GM19455 (cell line): ENCODE results near the gene FDX2.
A peak's percentile ranks its signal among the peaks of the same experiment; 100 is the strongest.
"Not testable (repeated sequence)": the region's sequence is repeated elsewhere in the genome, so short reads cannot be mapped to it uniquely, and the experiment has no call there.

Experiments
- ATAC-seq: cut with Tn5 transposase; IDR thresholded peaks from one replicate; pipeline ENCODE4 v1.9.1; 2021; ENCODE audit not compliant: unreplicated experiment

The FDX2 gene

DNA sequence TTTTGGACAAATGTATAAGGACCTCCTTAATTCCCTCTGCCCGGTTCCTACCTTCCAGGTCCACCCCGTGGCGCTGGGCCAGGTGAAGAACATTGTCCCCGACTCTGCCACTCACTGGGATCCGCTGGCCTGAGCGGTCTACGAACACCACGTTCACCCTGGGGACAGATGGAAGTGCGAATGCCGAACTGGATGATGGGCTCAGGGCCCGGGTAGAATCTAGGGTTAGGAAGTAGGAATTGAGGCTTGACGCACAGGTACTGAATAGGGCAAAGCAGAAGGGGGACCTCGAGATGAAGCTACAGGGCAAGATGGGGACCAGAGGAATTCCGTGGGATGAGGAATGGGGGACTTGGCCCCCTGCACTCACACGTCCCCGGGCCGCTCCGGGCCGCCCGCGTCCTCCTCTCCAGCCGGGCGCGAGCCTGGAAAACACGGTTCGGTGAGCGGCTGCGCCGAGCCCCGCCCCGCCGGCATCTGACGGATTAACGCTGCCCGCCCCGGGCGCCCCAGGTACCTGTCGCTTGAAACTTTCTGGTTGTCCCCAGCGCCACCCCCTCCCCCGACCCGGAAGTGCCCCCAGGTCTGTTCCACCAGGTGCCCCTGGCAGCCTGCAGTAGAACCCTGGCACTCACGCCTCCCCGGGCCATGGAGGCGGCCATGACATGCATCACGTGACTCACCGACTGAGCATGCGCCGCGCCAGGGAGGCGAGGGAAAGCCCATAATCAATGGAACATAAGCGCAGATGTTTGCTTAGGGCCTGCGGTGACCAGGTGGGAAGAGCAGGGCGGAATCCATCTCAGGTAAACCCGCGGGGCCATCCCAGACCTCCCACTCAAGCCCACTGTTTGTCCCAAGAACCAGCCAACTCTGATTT is at the start of gene FDX2:
TSS of gene FDX2 (minus strand) at position 681 of the 880 bp plus-strand sequence. CDS start at position 662, 19 bp downstream.
- ATAC-seq: peak; percentile 57

DNA sequence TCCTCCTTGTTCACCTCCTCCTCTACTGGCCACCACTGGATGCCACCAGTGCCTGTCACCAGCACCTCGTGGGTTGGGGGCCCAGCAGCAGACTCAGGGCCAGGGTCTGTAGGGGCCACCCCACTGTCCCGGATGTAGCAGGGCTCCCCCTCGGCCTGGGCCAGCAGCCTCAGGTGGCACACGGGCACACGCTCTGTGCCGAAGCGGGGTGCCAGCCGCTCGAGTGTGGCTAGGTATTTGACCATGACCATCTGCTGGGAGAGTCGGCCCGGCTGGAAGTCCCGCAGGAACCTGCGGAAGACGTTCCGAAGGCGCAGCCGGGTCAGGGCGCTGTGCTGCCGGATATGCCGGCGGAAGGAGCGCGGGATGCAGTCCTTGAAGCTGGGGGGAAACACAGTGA is 49.7 kb upstream of the FDX2 start:
- no peak for ATAC-seq

DNA sequence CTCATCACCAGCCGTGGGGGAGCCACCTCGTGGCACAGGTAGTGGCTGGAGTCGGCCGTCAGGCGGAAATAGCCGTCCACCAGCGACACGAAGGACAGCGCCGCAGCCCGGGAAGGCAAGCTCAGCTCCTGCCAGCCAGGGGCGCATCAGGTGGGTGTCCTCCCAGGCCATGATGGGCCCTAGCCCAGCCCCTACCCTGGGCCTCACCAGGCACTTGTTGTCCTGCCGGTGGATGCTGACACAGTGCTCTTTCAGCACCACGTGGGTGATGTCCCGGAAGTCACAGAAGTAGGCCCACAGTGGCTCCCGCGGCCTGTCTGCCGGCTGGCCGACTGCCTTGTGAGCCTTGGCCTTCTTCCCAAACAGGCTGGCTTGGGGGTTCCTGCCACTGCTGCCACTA is 48.8 kb upstream of the FDX2 start:
- no peak for ATAC-seq

DNA sequence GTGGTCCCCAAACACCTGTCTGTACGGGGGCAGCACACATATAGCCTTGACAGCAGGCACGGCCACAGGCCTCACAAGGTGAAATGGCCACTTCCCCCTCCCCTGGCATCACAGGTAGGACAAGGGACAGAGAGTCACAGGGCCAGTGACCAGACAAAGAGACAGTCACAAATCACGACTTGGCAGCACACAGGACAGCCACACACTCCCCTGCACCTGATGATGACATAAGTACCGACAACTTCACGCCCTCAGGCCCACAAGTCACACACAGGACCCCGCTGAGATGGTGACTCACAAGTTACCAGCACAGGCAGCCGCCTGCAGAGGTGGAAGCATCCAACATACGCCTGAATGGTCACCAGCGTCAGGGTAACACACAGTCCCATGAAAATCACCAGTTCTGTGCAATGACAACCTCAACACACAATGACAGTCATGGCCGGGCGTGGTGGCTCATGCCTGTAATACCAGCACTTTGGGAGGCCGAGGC is 48.0 kb upstream of the FDX2 start:
- ATAC-seq: no peak

DNA sequence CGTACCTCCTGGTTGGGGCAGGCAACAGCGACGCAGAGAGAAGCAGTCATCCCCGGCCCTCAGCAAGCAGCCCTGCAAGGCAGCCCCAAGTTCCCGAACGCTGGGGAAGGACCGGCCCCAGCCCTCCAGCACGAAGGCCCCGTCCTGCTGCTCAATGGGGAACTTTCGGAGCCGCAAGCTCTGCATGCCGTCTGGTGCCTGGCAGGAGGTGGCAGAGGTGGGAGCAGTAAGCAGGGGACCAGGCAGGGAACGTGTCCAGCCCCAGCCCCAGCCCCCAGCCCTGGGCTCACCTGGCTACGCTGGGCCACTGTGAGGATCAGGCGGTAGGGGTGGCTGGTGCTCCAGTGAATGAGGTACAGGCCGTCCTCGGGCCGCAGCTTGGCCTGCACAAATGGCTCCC is 46.4 kb upstream of the FDX2 start:
- ATAC-seq: no peak

DNA sequence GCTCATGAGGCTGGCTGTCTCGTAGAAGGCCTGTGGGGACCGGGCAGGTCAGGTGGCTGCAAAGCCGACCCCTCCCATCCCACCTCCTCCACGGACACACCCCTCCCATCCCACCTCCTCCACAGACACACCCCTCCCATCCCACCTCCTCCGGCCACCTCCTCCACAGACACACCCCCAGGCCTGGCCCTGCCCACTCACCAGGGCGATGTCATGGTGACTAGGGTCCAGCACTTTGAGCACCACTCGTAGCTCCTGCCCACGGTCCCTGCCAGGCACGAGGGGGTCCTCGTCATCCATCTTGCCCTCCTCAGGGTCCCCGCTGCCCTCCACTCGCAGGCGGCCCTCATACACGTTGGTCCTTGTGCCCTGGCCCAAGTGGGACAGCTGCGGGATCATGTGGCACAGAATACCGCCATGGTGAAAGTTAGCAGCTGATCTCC is 45.8 kb upstream of the FDX2 start:
- ATAC-seq: no peak

DNA sequence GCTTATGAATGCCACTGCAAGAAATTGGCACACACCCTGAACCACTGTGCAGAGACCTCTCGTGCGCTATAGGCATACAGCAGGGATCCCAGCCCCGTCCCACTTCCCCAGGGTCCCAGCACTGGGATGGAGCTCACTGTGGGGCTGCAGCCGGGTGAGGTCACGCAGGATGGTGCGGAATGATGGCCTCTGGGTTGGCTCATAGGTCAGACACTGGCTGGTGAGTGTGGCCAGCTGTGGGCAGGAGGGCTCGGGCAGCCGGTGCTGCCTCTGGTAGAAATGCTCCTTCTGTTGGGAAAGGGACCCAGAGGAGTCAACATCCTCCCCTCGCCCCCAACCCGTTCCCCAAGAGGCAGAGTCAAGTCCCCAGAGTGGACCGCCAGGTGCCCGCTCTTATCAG is 40.6 kb upstream of the FDX2 start:
- ATAC-seq: no peak

DNA sequence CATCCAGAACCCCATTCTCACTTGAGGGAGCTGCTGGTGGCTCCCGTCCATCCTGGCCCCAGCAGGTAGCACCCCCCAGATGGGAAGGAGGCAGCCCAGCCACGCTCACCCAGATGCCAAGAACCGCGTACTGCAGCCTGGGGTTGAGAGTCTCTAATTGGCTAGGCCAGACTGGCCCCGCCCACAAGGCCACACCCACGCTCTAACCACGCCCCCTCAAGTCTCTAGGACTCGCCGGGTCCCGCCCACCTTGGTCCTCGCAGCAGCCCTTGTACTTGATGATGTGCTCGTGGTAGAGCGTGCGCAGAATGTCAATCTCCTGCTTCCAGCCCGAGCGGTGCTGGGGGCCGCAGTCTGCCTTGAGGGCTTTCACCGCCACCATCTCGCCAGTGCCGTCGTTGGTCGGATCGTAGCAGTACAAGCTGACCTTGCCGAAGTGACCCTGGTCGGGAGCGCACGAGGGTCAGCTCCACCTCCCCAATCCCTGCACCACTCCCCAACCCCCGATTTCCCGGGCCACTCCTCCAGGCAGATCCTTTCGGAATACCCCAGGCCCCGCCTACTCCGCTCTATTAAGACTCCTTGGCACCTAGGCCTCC is 38.1 kb upstream of the FDX2 start:
- no peak for ATAC-seq

DNA sequence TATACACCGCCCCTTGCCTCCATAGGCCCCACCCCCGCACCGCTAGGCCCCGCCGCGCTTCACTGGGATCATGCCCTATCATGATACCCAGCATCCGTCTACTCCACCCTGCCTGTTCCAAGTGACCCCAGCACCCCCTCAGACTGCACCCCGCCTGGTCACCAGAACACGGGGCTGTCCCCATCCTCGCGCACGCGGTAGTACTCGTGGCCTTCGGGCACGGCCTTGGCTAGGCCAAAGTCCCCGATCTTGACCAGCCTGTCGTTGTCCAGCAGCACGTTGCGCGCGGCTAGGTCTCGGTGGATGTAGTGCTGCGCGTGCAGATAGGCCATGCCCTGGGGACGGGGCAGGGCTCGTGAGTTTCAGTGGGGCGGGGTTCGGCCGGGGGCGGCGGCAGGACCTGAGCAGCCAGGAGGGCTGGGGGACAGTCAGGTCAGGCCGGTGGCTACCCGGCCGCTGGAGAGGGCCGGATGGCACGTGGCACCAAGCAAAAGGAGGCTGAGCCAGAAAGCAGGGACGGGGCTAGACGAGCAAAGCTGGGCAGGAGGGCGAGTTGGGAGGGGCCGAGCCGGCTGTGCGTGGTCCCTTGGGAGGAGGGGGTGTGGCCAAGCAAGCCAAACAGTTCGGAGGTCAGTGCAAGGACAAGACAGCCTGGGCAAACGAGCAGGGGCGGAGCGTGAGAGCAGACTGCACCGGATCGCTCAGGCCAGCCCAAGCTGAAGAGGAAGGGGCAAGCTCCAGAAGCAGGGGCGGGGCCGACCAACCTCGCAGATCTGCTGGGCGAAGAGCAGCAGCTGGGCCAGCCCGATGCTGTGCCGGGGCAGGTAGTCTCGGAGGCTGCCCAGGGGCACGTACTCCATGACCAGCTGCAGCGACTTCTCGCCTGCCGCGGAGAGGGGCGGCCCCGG is 37.2 kb upstream of the FDX2 start:
- no peak for ATAC-seq

DNA sequence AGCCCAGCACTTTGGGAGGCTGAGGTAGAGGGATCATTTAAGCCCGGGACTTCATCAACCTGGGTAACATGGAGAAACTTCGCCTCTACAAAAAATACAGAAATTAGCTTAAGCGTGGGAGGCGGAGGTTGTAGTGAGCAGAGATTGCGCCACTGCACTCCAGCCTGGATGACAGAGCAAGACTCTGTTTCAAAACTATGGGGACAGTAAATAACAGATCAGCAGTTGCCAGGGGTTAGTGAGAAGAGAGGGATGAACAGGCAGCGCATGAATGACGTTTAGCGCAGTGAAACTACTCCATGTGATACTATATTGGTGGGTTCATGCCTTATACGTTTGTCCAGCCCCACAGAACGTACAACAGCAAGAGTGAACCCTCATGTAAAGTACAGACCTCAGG is 30.7 kb upstream of the FDX2 start:
- ATAC-seq: no peak

DNA sequence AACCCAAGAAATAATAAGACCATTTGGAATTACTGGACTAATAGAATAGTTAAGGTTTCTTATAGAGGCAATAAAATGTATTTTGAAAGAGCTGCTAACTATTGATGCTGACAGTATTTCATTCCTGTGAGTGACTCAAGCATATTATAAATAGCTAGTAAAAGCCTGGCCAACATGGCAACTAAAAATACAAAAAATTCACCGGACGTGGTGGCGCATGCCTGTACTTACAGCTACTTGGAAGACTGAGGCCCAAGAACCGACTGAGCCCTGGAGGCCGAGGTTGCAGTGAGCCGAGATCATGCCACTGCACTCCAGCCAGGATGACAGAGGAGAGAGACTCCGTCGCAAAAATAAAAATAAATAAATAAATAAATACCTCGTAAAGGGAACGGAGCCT is 29.0 kb upstream of the FDX2 start:
- ATAC-seq: no peak

DNA sequence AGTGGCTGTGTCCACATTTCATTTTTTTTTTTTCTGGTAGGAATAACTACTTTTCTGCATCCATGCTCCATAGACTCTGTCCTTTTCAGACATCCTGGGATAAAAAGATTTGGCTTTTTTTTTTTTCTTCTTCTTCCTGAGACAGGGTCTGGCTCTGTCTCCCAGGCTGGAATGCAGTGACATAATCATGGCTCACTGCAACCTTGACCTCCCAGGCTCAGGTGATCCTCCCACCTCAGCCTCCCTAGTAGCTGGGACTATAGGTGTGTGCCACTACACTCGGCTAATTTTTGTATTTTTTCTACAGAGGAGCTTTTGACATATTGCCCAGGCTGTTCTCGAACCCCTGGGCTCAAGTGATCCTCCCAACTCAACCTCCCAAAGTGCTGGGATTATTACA is 27.7 kb upstream of the FDX2 start:
- ATAC-seq: no peak

DNA sequence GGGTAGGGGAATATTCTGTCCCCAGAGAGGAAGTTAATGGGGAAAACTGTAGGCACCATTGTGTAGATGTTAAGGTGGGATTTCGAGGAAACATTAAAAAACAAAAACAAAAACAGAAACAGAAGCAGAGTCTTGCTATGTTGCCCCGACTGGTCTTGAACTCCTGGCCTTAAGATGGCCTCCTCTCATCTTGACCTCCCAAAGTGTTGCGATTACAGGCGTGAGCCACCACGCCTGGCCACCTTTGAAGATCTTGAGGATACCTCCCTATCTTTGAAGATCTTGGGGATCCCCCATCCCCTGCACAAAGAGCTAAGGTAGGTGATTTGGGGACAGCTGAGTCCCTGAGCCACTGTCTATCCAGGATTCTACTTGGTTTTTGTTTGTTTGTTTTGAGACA is 24.2 kb upstream of the FDX2 start:
- ATAC-seq: no peak

DNA sequence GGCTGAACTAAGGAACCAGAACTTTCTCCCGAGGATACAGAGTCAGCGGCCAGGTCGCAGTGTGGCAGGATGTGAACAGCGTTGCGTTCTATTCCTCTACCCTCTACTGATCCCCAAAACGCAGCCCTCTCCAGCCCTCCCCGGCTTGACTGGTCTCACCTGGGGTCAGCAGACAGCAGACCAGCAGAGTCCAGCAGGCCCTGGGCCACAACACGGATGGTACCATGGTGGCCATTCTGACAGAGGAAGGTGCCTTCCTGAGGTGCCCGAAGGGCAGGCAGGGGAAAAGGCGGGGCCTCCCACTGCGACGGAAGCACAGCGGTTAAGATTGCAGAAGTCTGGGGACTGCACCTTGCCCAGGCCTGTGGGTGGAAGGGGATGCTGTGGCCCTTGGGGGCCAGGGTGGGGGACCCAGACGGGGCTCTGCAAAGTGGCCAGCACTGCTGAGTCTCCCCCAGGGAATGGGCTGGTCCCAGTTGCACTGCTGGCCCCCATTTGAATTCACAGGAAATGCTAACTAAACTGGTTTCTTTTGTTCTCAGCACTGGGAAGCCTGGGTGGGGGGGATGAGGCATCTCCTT is 23.7 kb upstream of the FDX2 start, which contains the start of gene ICAM3:
TSS of gene ICAM3 (minus strand) at position 245 of the 581 bp plus-strand sequence. CDS start at position 235, 10 bp downstream.
- peak; percentile 57 for ATAC-seq

DNA sequence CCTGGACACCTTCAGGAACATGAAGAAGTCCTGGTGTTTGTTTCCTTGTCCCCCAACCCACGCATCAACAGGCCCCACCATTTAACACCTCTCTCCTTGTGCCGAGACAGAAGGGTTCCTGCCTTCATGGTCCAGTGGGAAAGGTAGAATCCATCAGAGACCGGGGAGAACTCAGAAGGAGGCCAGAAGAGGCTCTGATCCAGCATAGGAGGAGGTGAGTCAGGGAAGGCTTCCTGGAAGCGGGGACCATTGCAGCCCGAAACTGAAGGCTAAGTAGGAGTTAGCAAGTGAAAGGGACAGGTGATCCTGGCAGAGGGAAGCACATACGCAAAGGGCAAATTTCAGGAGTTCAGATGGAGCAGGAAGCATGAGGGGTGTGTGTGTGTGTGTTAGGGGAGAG is 23.1 kb upstream of the FDX2 start:
- no peak for ATAC-seq

DNA sequence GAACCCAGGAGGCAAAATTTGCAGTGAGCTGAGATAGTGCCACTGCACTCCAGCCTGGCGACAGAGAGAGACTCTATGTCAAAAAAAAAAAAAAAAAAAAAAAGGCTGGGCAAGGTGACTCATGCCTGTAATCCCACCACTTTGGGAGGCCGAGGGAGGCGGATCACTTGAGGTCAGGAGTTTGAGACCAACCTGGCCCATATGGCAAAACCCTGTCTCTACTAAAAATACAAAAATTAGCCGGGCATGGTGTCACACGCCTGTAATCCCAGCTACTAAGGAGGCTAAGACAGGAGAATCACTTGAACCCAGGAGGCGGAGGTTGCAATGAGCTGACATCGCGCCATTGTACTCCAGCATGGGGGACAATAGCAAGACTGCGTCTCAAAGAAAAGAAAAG is 20.9 kb upstream of the FDX2 start:
- not testable (repeated sequence) for ATAC-seq

DNA sequence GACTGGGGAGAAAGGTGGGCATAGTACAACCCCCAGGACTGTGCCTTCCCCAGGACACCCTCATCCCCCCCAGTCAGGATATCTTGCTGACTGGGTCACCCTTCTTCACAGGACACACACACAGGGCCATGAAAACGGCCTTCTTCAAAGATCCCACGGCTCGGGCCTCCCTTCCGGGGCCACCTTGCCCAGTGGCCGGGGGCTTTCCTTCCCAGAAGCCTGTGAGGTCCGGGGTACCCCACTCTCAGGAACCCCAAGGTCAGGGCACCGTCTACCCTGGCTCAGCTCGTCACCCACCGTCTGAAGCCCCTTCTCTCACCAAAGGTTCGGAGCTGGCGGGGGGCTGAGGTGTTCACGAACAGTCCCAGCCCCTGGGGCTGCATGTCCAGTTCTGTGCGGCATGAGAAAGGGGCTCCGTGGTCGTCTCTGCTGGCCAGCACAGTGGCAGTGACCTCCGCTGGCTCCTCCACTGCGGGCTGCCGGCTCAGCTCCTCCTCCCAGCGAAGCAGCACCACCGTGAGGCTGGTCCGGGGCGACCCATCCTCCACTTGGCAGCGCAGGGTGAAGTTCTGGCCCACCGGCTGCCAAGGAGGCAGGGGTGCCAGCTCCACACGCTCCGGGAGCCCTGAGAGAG is 19.7 kb upstream of the FDX2 start:
- ATAC-seq: no peak

DNA sequence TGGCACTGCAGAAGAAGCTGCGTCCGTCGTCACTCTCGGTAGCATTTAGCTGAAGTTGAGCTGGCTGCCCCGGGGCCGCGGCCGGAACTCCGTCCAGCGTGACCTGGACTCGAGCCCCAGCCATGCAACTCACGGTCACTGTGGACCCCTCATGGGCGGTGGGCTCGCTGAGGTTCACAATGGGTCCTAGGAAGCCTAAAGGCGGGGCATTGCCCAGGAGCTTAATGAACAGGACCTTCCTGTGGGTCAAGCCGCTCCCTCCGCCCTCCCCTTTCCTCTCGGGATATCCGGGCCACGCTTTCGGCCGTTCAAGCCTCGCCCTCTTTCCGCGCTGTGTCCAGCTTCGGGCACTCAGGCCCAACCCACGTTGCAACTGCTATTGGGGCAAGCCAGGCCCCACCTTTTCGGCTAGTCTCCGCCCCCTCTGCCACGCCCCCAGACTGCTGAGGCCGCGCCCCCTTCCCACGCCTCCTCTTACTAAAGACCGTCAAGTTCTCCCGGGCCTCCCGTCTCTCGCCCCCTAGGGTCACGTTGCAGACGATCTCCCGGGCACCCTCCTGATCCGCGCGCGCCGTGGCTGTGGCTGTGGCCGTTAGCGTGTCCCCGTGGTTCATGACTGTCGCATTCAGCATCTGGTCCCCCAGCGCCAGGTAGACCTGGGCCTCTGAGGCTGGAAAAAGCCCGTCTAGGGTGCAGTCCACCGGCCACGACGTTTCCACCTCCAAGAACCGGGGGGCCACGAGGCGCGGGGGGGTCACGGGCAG is 19.0 kb upstream of the FDX2 start:
- ATAC-seq: no peak

DNA sequence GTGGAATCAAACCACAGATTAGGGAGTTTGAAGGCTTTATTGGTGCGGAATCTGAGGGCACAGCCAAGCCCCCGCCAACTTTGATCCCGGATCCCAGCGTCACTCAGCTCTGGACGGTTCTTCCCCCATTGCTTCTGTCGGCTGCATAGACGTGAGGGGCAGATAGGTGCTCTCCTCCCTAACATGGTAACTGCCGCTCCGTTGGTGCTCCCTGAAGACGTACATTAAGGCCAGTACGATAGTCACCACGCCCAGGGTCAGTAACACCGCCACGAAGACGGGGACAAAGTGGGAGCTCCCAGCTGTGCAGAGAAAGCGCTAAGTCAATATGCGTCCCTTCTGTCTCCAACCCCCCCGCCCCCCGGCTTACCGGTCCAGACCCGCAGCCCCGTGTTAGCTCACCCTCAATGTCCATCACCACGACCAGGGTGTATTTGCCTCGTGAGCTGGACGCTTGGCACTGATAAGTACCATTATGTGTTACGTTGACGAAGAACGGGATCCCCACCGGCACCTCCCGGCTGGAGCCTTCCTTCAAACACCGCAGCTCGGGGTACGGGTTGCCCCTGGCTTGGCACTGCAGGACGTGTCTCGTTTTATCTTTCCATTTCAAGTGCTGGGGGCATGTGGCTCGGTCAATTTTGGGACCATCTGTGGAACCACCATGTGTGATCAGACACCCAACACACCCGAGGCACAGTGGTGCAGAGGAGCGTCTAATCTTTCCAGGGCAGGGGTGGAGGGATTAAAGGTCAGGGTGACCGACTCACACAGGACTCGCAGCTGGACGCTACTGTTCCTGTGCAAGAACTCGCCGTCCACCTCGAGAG is 18.2 kb upstream of the FDX2 start:
- no peak for ATAC-seq
